RKO (cell line): Measurements from ENCODE around the gene KNDC1.
"Not testable (repeated sequence)": the region's sequence is repeated elsewhere in the genome, so short reads cannot be mapped to it uniquely, and the experiment has no call there.

Source experiments
- DNase-seq: peaks from one replicate; pipeline ENCODE4 v3.0.0-alpha.2; 2016; ENCODE audit warnings: low spot score

Gene KNDC1

GRCh38 chr10:133162178-133162909, 2.3 kb downstream of the KNDC1 start:
- DNase-seq: no peak

- no peak for DNase-seq
Observed at GRCh38 chr10:133162910-133163856, 3.2 kb downstream of the KNDC1 start.

- DNase-seq: no peak
Observed at GRCh38 chr10:133163889-133164815, 4.1 kb downstream of the KNDC1 start.

- no peak for DNase-seq
Observed at GRCh38 chr10:133164816-133165555, 5.0 kb downstream of the KNDC1 start.

GRCh38 chr10:133165556-133166503, 5.8 kb downstream of the KNDC1 start:
- DNase-seq: no peak

- DNase-seq: no peak
Observed at GRCh38 chr10:133166504-133166827, 6.4 kb downstream of the KNDC1 start.

- DNase-seq: no peak
Observed at GRCh38 chr10:133166828-133167692, 7.0 kb downstream of the KNDC1 start.

GRCh38 chr10:133167693-133168616, 7.9 kb downstream of the KNDC1 start:
- no peak for DNase-seq

- DNase-seq: no peak
Observed at GRCh38 chr10:133168617-133169031, 8.6 kb downstream of the KNDC1 start.

GRCh38 chr10:133169173-133169947, 9.3 kb downstream of the KNDC1 start:
- no peak for DNase-seq

- no peak for DNase-seq
Observed at GRCh38 chr10:133170092-133170491, 10.1 kb downstream of the KNDC1 start.

- no peak for DNase-seq
Observed at GRCh38 chr10:133173860-133174640, 14.0 kb downstream of the KNDC1 start.

- no peak for DNase-seq
Observed at GRCh38 chr10:133174689-133175263, 14.8 kb downstream of the KNDC1 start.

GRCh38 chr10:133175624-133176023, 15.6 kb downstream of the KNDC1 start:
- not testable (repeated sequence) for DNase-seq

GRCh38 chr10:133176546-133176945, 16.5 kb downstream of the KNDC1 start:
- no peak for DNase-seq
